ENCODE measurements around the gene OPN4. TPM values are rescaled to one million over a fixed set of nuclear protein-coding genes. Genes with fewer than 3 reads are reported as not detected.

The OPN4 gene
- total and polyA plus RNA-seq, 2 of the 13 experiments (the other 11 are each of a cell fraction or from before 2014, with no cell fraction given), result not detected

DNA sequence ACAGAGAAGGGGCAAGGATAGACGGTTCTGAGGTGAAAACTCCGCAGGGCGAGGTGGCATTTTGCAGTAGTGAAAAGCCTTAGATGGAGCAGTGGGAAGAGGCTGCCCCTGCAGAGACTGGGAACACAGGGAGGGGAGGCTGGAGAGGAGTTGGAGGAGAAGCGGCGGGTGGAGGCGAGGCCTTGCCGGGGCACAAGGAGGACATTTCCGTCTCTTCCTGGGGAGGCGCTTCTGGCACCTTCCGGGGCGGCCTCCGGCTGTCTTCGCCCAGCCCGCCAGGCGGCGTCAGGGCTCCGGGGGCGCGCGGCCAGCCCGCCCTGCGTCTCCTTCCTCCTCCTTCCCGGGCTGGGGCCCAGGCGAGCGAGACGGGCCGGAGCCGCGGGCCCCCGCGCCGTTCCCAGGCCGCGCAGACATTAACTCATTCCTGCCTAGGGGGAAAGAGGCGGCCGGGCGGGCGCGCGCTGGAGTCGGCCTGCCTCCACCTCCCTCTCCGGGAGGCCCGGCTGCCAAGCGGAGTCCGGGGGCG, 56.7 kb downstream of the OPN4 start (continued):
- no peak for TF ChIP-seq WIZ (CRISPR knock-in tag; IDR thresholded peaks at IDR 0.05)
- no peak for TF ChIP-seq CBX5 (CRISPR knock-in tag; IDR thresholded peaks at IDR 0.05; ENCODE audit: borderline replicate concordance)
- TF ChIP-seq HCFC1 (IDR thresholded peaks at IDR 0.05; ENCODE audit: low read depth, low read length), result no peak
- TF ChIP-seq MXD4 (CRISPR knock-in tag; IDR thresholded peaks at IDR 0.05), result 0 out of 2 replicates have a peak, but pooled peaks have one; percentile 37
- TF ChIP-seq ZNF121 (CRISPR knock-in tag; IDR thresholded peaks at IDR 0.05), result 0 out of 2 replicates have a peak, but pooled peaks have one; percentile 50
- TF ChIP-seq PRMT3 (CRISPR knock-in tag; IDR thresholded peaks at IDR 0.05; ENCODE audit: borderline replicate concordance, low read depth), result no peak
- TF ChIP-seq ZNF619 (CRISPR knock-in tag; IDR thresholded peaks at IDR 0.05), result no peak
- no peak for TF ChIP-seq ZNF496 (CRISPR knock-in tag; IDR thresholded peaks at IDR 0.05; ENCODE audit: insufficient replicate concordance)
- TF ChIP-seq KMT2A (CRISPR knock-in tag; IDR thresholded peaks at IDR 0.05), result no peak; the same call in 1 of the 2 replicates
- TF ChIP-seq, protein P1, sequence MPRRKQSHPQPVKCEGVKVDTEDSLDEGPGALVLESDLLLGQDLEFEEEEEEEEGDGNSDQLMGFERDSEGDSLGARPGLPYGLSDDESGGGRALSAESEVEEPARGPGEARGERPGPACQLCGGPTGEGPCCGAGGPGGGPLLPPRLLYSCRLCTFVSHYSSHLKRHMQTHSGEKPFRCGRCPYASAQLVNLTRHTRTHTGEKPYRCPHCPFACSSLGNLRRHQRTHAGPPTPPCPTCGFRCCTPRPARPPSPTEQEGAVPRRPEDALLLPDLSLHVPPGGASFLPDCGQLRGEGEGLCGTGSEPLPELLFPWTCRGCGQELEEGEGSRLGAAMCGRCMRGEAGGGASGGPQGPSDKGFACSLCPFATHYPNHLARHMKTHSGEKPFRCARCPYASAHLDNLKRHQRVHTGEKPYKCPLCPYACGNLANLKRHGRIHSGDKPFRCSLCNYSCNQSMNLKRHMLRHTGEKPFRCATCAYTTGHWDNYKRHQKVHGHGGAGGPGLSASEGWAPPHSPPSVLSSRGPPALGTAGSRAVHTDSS (CRISPR knock-in tag; conservative IDR thresholded peaks at IDR 0.05), result no peak
- TF ChIP-seq, protein P2, sequence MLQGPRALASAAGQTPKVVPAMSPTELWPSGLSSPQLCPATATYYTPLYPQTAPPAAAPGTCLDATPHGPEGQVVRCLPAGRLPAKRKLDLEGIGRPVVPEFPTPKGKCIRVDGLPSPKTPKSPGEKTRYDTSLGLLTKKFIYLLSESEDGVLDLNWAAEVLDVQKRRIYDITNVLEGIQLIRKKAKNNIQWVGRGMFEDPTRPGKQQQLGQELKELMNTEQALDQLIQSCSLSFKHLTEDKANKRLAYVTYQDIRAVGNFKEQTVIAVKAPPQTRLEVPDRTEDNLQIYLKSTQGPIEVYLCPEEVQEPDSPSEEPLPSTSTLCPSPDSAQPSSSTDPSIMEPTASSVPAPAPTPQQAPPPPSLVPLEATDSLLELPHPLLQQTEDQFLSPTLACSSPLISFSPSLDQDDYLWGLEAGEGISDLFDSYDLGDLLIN (CRISPR knock-in tag; IDR thresholded peaks at IDR 0.05; ENCODE audit: borderline replicate concordance), result no peak
- TF ChIP-seq ZSCAN25 (CRISPR knock-in tag; IDR thresholded peaks at IDR 0.05), result no peak
- TF ChIP-seq HDAC2 (CRISPR knock-in tag; IDR thresholded peaks at IDR 0.05), result no peak; the same call in 1 of the 2 replicates
- 0 out of 2 replicates have a peak, but pooled peaks have one; percentile 22 for TF ChIP-seq ZNF205 (CRISPR knock-in tag; IDR thresholded peaks at IDR 0.05)
- no peak for TF ChIP-seq NCOA5 (CRISPR knock-in tag; IDR thresholded peaks at IDR 0.05)
- TF ChIP-seq CEBPB (IDR thresholded peaks at IDR 0.05; ENCODE audit: borderline replicate concordance, low read depth, low read length), result no peak
- TF ChIP-seq, protein P3, sequence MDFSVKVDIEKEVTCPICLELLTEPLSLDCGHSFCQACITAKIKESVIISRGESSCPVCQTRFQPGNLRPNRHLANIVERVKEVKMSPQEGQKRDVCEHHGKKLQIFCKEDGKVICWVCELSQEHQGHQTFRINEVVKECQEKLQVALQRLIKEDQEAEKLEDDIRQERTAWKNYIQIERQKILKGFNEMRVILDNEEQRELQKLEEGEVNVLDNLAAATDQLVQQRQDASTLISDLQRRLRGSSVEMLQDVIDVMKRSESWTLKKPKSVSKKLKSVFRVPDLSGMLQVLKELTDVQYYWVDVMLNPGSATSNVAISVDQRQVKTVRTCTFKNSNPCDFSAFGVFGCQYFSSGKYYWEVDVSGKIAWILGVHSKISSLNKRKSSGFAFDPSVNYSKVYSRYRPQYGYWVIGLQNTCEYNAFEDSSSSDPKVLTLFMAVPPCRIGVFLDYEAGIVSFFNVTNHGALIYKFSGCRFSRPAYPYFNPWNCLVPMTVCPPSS (IDR thresholded peaks at IDR 0.05), result no peak
- TF ChIP-seq RNF2 (conservative IDR thresholded peaks at IDR 0.05; ENCODE audit: low read depth), result no peak
- peak; percentile 70; the same call in 1 of the 2 replicates for TF ChIP-seq NFKB2 (CRISPR knock-in tag; IDR thresholded peaks at IDR 0.05; ENCODE audit: borderline replicate concordance)
- TF ChIP-seq SRF (IDR thresholded peaks at IDR 0.05; ENCODE audit: low read depth, low read length), result no peak
- no peak for TF ChIP-seq ZBTB43 (CRISPR knock-in tag; conservative IDR thresholded peaks at IDR 0.05)
- TF ChIP-seq, protein P4, sequence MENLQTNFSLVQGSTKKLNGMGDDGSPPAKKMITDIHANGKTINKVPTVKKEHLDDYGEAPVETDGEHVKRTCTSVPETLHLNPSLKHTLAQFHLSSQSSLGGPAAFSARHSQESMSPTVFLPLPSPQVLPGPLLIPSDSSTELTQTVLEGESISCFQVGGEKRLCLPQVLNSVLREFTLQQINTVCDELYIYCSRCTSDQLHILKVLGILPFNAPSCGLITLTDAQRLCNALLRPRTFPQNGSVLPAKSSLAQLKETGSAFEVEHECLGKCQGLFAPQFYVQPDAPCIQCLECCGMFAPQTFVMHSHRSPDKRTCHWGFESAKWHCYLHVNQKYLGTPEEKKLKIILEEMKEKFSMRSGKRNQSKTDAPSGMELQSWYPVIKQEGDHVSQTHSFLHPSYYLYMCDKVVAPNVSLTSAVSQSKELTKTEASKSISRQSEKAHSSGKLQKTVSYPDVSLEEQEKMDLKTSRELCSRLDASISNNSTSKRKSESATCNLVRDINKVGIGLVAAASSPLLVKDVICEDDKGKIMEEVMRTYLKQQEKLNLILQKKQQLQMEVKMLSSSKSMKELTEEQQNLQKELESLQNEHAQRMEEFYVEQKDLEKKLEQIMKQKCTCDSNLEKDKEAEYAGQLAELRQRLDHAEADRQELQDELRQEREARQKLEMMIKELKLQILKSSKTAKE (CRISPR knock-in tag; IDR thresholded peaks at IDR 0.05; ENCODE audit: borderline replicate concordance), result no peak
- TF ChIP-seq FOSL1 (CRISPR knock-in tag; IDR thresholded peaks at IDR 0.05; ENCODE audit: borderline replicate concordance), result no peak
- TF ChIP-seq HES4 (CRISPR knock-in tag; IDR thresholded peaks at IDR 0.05; ENCODE audit: borderline replicate concordance), result no peak; the same call in 1 of the 2 replicates
